Left ventricle myocardium inferior (tissue), 1 donor: ENCODE measurements around the gene RAB3GAP2. TPM values are rescaled to one million over a fixed set of nuclear protein-coding genes. Genes with fewer than 3 reads are reported as not detected.
"Not testable (repeated sequence)": the region's sequence is repeated elsewhere in the genome, so short reads cannot be mapped to it uniquely, and the experiment has no call there.

Experiments used
- DNase-seq: peaks from one replicate; pipeline ENCODE4 v3.0.0-alpha.2; 2020
- H3K27ac ChIP-seq: fragments of 200-600 bp; replicated peaks from 2 replicates; pipeline ENCODE4 v1.8.0; 2021
- H3K27me3 ChIP-seq: fragments of 200-600 bp; 2 replicates; pipeline ENCODE4 v1.8.0; 2021; ENCODE audit warnings: low read depth
- H3K36me3 ChIP-seq: fragments of 200-600 bp; 2 replicates; pipeline ENCODE4 v1.8.0; 2021
- H3K4me1 ChIP-seq: fragments of 200-600 bp; 2 replicates; pipeline ENCODE4 v1.8.0; 2021
- H3K4me3 ChIP-seq: fragments of 200-600 bp; 2 replicates; pipeline ENCODE4 v1.8.0; 2021; ENCODE audit warnings: mild to moderate bottlenecking, moderate library complexity
- H3K9me3 ChIP-seq: fragments of 200-600 bp; replicated peaks from 2 replicates; pipeline ENCODE4 v1.8.0; 2021
- intact Hi-C: fragments of 100-400 bp; cut with micrococcal nuclease; formaldehyde crosslinking; loops from one replicate; pipeline ENCODE4 v1.11.0; 2022
- total RNA-seq: library from RNA; stranded (reverse); fragmentation: NEBNext Ultra II Directional; extraction: Animal tissue kit (Norgen Biotek cat#: 25700); gene quantifications from one replicate; pipeline ENCODE4 v1.2.1, GENCODE V29; 2021
- TF ChIP-seq, protein P1 (sequence below): fragments of 200-600 bp; IDR thresholded peaks from 2 replicates; pipeline ENCODE4 v1.8.0; 2021; ENCODE audit warnings: antibody characterized with exemption, mild to moderate bottlenecking, borderline replicate concordance
- donor health status: DM: no; HTN: yes; CAD: no; lungs with severe emphysema.

RAB3GAP2 gene
- total RNA-seq, 1 donor from 2014 or later: 20.3 TPM

DNA sequence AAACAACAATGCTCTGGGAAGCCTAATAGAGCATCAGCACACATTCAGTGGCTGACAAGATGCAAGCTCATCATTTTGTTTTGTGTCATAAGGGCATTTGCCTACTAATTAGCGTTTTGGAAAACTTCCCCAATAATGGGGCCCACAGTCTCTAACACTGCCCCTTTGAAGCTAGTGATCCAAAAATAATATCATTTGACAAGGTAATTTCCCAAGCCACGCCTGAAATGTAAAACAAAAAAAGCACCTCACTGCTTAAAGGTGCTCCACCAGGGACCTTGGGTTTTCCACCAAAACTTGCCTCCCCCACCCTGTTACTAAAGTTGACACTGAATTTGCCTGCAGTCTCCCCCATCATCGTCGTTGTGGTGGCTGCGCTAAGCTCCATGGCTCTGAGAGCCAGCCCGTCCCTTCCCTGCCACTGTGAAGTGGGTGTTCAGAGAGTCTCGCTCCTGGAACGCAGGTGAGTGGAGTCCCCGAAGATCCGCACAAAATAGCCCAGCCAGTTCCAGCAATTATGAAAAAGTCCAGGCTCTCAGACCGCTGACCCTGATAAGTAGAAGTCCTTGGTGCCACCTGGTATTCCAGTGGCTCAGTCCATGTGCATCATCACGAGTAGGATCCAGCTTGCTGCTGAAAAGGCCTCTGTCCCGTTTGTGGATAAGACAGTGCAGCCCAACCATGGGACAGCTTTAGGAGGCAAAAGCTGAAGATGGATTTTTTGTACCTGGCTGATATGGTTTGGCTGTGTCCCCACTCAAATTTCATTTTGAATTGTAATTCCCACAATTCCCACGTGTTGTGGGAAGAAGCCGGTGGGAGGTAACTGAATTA lies 52.2 kb downstream of the RAB3GAP2 start:
- no peak for DNase-seq
- Histone ChIP-seq H3K9me3 (no peaks in the 10 kb centered on the region), H3K4me1 (peaks cover 29% of the 10 kb centered on the region), H3K4me3 (no peak overlapping the region), H3K27ac (no peak overlapping the region), H3K27me3 (no peaks in the 10 kb centered on the region), H3K36me3 (no peaks in the 10 kb centered on the region)
- TF ChIP-seq, protein P1, sequence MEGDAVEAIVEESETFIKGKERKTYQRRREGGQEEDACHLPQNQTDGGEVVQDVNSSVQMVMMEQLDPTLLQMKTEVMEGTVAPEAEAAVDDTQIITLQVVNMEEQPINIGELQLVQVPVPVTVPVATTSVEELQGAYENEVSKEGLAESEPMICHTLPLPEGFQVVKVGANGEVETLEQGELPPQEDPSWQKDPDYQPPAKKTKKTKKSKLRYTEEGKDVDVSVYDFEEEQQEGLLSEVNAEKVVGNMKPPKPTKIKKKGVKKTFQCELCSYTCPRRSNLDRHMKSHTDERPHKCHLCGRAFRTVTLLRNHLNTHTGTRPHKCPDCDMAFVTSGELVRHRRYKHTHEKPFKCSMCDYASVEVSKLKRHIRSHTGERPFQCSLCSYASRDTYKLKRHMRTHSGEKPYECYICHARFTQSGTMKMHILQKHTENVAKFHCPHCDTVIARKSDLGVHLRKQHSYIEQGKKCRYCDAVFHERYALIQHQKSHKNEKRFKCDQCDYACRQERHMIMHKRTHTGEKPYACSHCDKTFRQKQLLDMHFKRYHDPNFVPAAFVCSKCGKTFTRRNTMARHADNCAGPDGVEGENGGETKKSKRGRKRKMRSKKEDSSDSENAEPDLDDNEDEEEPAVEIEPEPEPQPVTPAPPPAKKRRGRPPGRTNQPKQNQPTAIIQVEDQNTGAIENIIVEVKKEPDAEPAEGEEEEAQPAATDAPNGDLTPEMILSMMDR: no peak
- intact Hi-C loops: no loop called here

DNA sequence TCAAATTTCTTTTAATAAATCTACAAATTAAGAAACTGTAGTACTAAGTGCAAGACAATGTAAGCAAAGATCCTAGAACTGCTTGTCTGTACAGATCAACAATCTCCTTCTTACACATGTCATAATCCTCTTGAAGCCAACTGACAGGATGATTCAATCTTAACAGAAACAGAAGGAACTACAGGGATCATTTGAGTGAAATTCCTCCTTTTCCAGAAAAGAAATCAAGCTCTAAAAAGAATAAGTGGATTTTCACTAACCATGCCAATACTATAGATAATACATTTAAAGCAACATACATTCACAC lies 53.2 kb downstream of the RAB3GAP2 start:
- Histone ChIP-seq H3K36me3 (no peaks in the 10 kb centered on the region), H3K4me3 (no peak overlapping the region), H3K9me3 (no peaks in the 10 kb centered on the region), H3K27me3 (no peaks in the 10 kb centered on the region), H3K27ac (no peak overlapping the region), H3K4me1 (peaks cover 28% of the 10 kb centered on the region)
- DNase-seq: no peak
- intact Hi-C loops: no loop called here
- TF ChIP-seq, protein P1: no peak

DNA sequence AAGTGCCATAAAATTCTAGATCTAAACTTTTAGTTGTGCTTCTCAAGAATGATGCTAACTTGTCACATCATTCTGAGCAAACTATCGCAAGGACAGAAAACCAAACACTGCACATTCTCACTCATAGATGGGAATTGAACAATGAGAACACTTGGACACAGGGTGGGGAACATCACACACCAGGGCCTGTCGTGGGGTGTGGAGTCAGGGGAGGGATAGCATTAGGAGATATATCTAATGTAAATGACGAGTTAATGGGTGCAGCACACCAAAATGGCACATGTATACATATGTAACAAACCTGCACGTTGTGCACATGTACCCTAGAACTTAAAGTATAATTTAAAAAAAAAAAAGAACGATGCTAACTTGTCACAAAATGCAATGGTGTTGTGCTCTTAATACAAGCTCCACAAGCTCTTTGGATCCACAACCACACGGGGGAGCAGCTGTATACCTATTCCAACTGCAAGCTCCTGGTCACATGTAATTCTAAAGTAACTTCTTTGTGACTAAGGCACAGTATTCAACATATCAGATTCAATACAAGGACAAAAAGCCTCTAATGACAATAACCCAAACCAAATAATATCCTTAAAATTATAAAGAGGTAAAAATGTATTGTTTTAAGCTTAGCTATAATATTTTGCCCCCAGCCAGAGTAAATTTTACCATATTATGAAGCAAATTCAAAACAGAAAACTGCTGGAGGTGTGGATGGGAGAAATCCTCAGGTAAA lies 53.7 kb downstream of the RAB3GAP2 start:
- H3K36me3 ChIP-seq, intact Hi-C loops, H3K9me3 ChIP-seq, H3K27ac ChIP-seq, H3K4me3 ChIP-seq, H3K27me3 ChIP-seq: not testable (repeated sequence)
- peaks cover 33% of the 10 kb centered on the region for H3K4me1 ChIP-seq
- peak; percentile 48 for DNase-seq
- TF ChIP-seq, protein P1: peak; percentile 71

DNA sequence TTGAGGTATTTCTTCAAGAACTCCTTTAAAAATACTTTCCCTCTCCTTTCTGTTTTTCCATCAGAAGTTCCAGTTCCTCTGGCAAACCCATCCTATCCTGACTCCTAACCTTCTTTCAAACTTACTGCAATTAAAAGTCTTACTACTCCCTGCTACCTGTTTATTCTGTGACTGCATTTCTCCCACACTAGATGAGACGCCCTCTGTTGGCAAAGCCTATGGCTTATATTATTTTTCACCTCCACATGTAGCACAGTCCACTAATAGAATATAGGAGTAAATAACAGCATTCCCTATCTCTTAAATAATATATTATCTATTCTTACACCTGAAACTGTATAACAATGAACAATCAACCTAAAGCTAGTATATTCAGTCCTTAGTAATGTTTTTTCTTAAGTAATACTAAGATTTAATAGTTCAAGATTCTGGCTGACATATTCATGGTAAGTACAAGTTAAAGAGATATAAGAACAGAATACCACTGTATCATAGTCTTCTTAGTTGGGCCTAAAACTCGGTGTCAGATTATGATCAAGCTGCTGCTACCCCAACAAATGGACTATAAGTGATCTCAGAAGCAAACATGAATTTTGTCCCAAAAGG lies 54.8 kb downstream of the RAB3GAP2 start:
- intact Hi-C loops: no loop called here
- H3K9me3 ChIP-seq: no peaks in the 10 kb centered on the region
- TF ChIP-seq, protein P1: peak; percentile 45
- no peak overlapping the region for H3K4me3 ChIP-seq
- no peaks in the 10 kb centered on the region for H3K27me3 ChIP-seq
- H3K4me1 ChIP-seq: peaks cover 33% of the 10 kb centered on the region
- no peak for DNase-seq
- H3K36me3 ChIP-seq: no peaks in the 10 kb centered on the region
- H3K27ac ChIP-seq: no peak overlapping the region

DNA sequence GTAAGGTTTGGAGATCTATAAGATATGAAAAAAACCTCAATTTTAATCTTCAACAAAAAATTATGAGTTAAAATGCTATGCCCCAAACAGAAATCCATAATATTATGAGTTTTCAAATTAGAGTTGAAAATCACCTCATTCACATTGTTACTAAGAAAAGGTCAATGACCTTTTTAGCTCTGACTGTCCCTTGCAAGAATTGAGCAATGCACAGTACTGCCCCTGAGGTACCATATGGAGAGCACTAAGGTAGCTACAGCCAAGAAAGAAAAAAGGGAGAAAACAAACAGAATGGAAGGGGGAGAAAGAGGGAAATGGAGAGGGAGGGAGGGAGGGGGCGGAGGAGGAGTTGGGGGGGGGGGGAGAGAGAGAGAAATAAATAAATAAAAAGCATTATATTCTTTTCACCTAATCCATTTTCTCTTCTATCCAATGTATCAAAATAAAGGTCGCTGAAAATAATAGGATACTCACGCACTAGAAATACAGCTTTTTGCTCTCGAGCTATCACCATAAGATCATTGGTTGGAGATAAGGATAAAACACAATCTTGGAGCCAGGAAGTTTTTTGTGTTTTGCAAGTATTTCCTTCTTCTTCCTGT lies 58.8 kb downstream of the RAB3GAP2 start:
- Histone ChIP-seq H3K9me3 (no peaks in the 10 kb centered on the region), H3K36me3 (peaks cover 26% of the 10 kb centered on the region)
- intact Hi-C loops: no loop called here

More for the DNA sequence above, 58.8 kb downstream of the RAB3GAP2 start:
- TF ChIP-seq, protein P1: no peak
- H3K27ac ChIP-seq: no peak overlapping the region
- no peak for DNase-seq
- no peaks in the 10 kb centered on the region for H3K27me3 ChIP-seq
- H3K4me3 ChIP-seq: no peak overlapping the region
- peaks cover 20% of the 10 kb centered on the region for H3K4me1 ChIP-seq
